Middle frontal gyrus (tissue), 1 donor: ENCODE results near the gene FGF10.

ENCODE experiments used
- DNase-seq: peaks from one replicate; pipeline ENCODE4 v3.0.0-alpha.2; 2015; ENCODE audit warnings: low spot score; ENCODE audit errors: extremely low spot score

FGF10 gene

GRCh38 chr5:44358421-44358820 is 30.8 kb downstream of the FGF10 start:
- DNase-seq: no peak

GRCh38 chr5:44356231-44356630 is 33.0 kb downstream of the FGF10 start:
- no peak for DNase-seq

- no peak for DNase-seq
These were observed 43.3 kb downstream of the FGF10 start for GRCh38 chr5:44345871-44346270.

- DNase-seq: no peak
These were observed 52.5 kb downstream of the FGF10 start for GRCh38 chr5:44336708-44337107.

GRCh38 chr5:44334622-44335021 is 54.6 kb downstream of the FGF10 start:
- no peak for DNase-seq

GRCh38 chr5:44332285-44332971 is 56.8 kb downstream of the FGF10 start:
- DNase-seq: no peak

GRCh38 chr5:44331471-44332050 is 57.7 kb downstream of the FGF10 start:
- DNase-seq: no peak

- no peak for DNase-seq
These were observed 59.5 kb downstream of the FGF10 start for GRCh38 chr5:44329716-44330115.

GRCh38 chr5:44321144-44321725 is 68.0 kb downstream of the FGF10 start:
- no peak for DNase-seq

GRCh38 chr5:44320188-44320587 is 69.0 kb downstream of the FGF10 start:
- DNase-seq: no peak

- DNase-seq: no peak
These were observed 70.3 kb downstream of the FGF10 start for GRCh38 chr5:44318883-44319282.

GRCh38 chr5:44312374-44312773 is 76.8 kb downstream of the FGF10 start:
- DNase-seq: no peak

GRCh38 chr5:44300551-44300950 is 88.7 kb downstream of the FGF10 start:
- DNase-seq: no peak

- DNase-seq: no peak
These were observed 89.8 kb downstream of the FGF10 start for GRCh38 chr5:44299394-44299793.

GRCh38 chr5:44294516-44294915 is 94.7 kb downstream of the FGF10 start:
- no peak for DNase-seq

GRCh38 chr5:44292736-44293135 is 96.5 kb downstream of the FGF10 start:
- no peak for DNase-seq

GRCh38 chr5:44278469-44278868 is 110.8 kb downstream of the FGF10 start:
- DNase-seq: no peak

- DNase-seq: no peak
These were observed 113.3 kb downstream of the FGF10 start for GRCh38 chr5:44275908-44276307.

GRCh38 chr5:44275329-44275728 is 113.9 kb downstream of the FGF10 start:
- no peak for DNase-seq

GRCh38 chr5:44267909-44268308 is 121.3 kb downstream of the FGF10 start:
- DNase-seq: no peak

- no peak for DNase-seq
These were observed 122.2 kb downstream of the FGF10 start for GRCh38 chr5:44266882-44267576.

- no peak for DNase-seq
These were observed 123.5 kb downstream of the FGF10 start for GRCh38 chr5:44265713-44266112.
